Endothelial cell of umbilical vein (primary cell): ENCODE results near the gene SOX18. TPM values are rescaled to one million over a fixed set of nuclear protein-coding genes. Genes with fewer than 3 reads are reported as not detected.

Source experiments
- BruUV-seq: library from RNA; stranded (reverse); fragments of 400-500 nt; replicated peaks from 2 replicates; lab custom pipeline; 2021; lab: Mats Ljungman, UMichigan
- CTCF ChIA-PET: fragments of 300-600, 350-600 bp; sonication (Branson Sonifier 250); formaldehyde crosslinking; loops from one replicate; lab custom pipeline; 2021; ENCODE audit warnings: antibody characterized with exemption, inconsistent platforms; lab: Charles Lee
- POLR2A ChIA-PET: fragments of 300-600, 350-600 bp; sonication (Branson Sonifier 250); formaldehyde crosslinking; loops from one replicate; lab custom pipeline; 2021; ENCODE audit warnings: antibody characterized with exemption, inconsistent platforms; lab: Charles Lee
- DNase-seq: peaks from one replicate; pipeline ENCODE4 v3.0.0-alpha.2; 2011; ENCODE audit warnings: low read depth, low spot score
- FAIRE-seq: peaks from 2 replicates; lab custom pipeline; 2011; peaks lifted over from hg19 to GRCh38; lab: Jason Lieb, UNC
- H2AFZ ChIP-seq: 2 replicates; pipeline ENCODE4 v1.6.0; 2012; ENCODE audit warnings: low read depth, low read length, control low read depth, inconsistent platforms
- H3K27ac ChIP-seq: 2 replicates; pipeline ENCODE4 v1.5.1; 2011; ENCODE audit warnings: low read depth, mild to moderate bottlenecking, control low read depth, low read length, moderate library complexity; ENCODE audit not compliant: insufficient read depth
- H3K27me3 ChIP-seq, 2 experiments: 2 replicates each; pipeline versions ENCODE4 v1.6.0 to v1.6.1; 2011; ENCODE audit warnings: low read length in 2 of 2, mixed read lengths in 1 of 2; ENCODE audit not compliant: control insufficient read depth in 2 of 2, insufficient read depth in 2 of 2
- H3K36me3 ChIP-seq, 2 experiments: 2 replicates in 1 of 2; 3 replicates in 1 of 2; pipeline ENCODE4 v1.5.1; 2011; ENCODE audit warnings: low read length in 2 of 2, mild to moderate bottlenecking in 1 of 2, moderate library complexity in 1 of 2; ENCODE audit not compliant: control insufficient read depth in 2 of 2, insufficient read depth in 2 of 2; ENCODE audit errors: extremely low read depth in 1 of 2
- H3K4me1 ChIP-seq: 3 replicates; pipeline ENCODE4 v1.5.1; 2011; ENCODE audit warnings: mild to moderate bottlenecking, low read length; ENCODE audit not compliant: control insufficient read depth, insufficient read depth; ENCODE audit errors: extremely low read depth
- H3K4me2 ChIP-seq: 2 replicates; pipeline ENCODE4 v1.6.1; 2011; ENCODE audit warnings: low read length, control low read depth, mixed read lengths; ENCODE audit not compliant: insufficient read depth
- H3K4me3 ChIP-seq, 3 experiments: fragments of 200-600 bp in 1 of 3; sonication (generic), shearing (Covaris generic) in 1 of 3; replicated peaks in 1 of 3; 2 replicates each; pipeline ENCODE4 v1.5.1; 2011 to 2016; ENCODE audit warnings: control low read depth in 3 of 3, low read length in 3 of 3, mild to moderate bottlenecking in 2 of 3, inconsistent platforms in 1 of 3, low read depth in 1 of 3, moderate library complexity in 1 of 3; ENCODE audit not compliant: insufficient read depth in 1 of 3
- H3K79me2 ChIP-seq: 2 replicates; pipeline ENCODE4 v1.6.0; 2012; ENCODE audit warnings: low read length, inconsistent platforms; ENCODE audit not compliant: control insufficient read depth, insufficient read depth
- H3K9ac ChIP-seq: replicated peaks from 2 replicates; pipeline ENCODE3; 2011; ENCODE audit warnings: low read length, control low read depth; ENCODE audit not compliant: insufficient read depth; ENCODE audit errors: extremely low read depth
- H3K9me1 ChIP-seq: replicated peaks from 3 replicates; pipeline ENCODE4 v1.6.0; 2011; ENCODE audit warnings: mild to moderate bottlenecking, low read length; ENCODE audit not compliant: control insufficient read depth, insufficient read depth; ENCODE audit errors: extremely low read depth
- H3K9me3 ChIP-seq: replicated peaks from 2 replicates; pipeline ENCODE4 v1.5.1; 2012; ENCODE audit warnings: low read length, inconsistent platforms; ENCODE audit not compliant: control insufficient read depth, insufficient read depth
- H4K20me1 ChIP-seq: replicated peaks from 2 replicates; pipeline ENCODE3; 2011; ENCODE audit warnings: mild to moderate bottlenecking, low read length; ENCODE audit not compliant: control insufficient read depth, insufficient read depth; ENCODE audit errors: extremely low read depth
- GATA2 ChIP-seq: IDR thresholded peaks from 2 replicates; pipeline ENCODE4 v1.7.0; 2011; ENCODE audit warnings: low read depth, mild to moderate bottlenecking, moderate library complexity, mixed read lengths, low read length; ENCODE audit not compliant: insufficient read length, insufficient read depth
- POLR2A ChIP-seq: IDR thresholded peaks from 2 replicates; pipeline ENCODE4 v1.6.1; 2012; ENCODE audit warnings: low read depth, mild to moderate bottlenecking, control low read depth, low read length
- dilution Hi-C: fragments of 300-500 bp; cut with MboI; formaldehyde crosslinking; loops from one replicate; pipeline ENCODE4 v1.15.0; 2019; ENCODE audit warnings: low sequenced_read_pairs; ENCODE audit not compliant: extremely low pct_ligation_motif_present
- intact Hi-C: fragments of 100-400 bp; cut with micrococcal nuclease; formaldehyde crosslinking; loops from one replicate; pipeline ENCODE4 v1.10.0; 2022
- polyA plus RNA-seq, 4 experiments: library from polyadenylated mRNA; depleted of rRNA in 3 of 4; stranded (reverse) in 3 of 4; unstranded in 1 of 4; fragments of >200 nt; gene quantifications; 2 replicates each; pipeline versions ENCODE4 v1.2.1 to v1.2.3, GENCODE V29; 2011 to 2012; ENCODE audit warnings: missing spikeins in 1 of 4
- total RNA-seq: library from RNA; stranded (reverse); gene quantifications from 2 replicates; pipeline ENCODE4 v1.2.3, GENCODE V29; 2021
- TF ChIP-seq, protein P1 (sequence below), 2 donors: IDR thresholded peaks; 1 replicate in 1 of 2; 2 replicates in 1 of 2; pipeline ENCODE4 v1.5.1; 2011; ENCODE audit warnings: low read length in 2 of 2, mild to moderate bottlenecking in 2 of 2, moderate library complexity in 2 of 2, control low read depth in 1 of 2, inconsistent platforms in 1 of 2, low read depth in 1 of 2; ENCODE audit not compliant: insufficient read depth in 1 of 2; ENCODE audit errors: extremely low read depth in 1 of 2

The SOX18 gene
- total and polyA plus RNA-seq, 2 donors (not counting 3 experiments of a cell fraction or from before 2014, with no cell fraction given): 20.9 to 175 TPM

- H3K79me2 ChIP-seq: no peaks in the 10 kb centered on the region
Observed at GRCh38 chr20:64069209-64069613, 19.8 kb upstream of the SOX18 start.

More at GRCh38 chr20:64069209-64069613, 19.8 kb upstream of the SOX18 start:
- Histone ChIP-seq H3K36me3 (peaks cover 0 to 13% of the 10 kb centered on the region in 2 experiments), H2AFZ (no peak overlapping the region), H3K9ac (no peak overlapping the region), H3K4me3 (no peak overlapping the region), H3K9me3 (no peaks in the 10 kb centered on the region), H3K4me2 (no peak overlapping the region), H3K9me1 (no peaks in the 10 kb centered on the region), H3K27me3 (no peaks in the 10 kb centered on the region), H4K20me1 (no peaks in the 10 kb centered on the region), H3K4me1 (peaks cover 4% of the 10 kb centered on the region), H3K27ac (no peak overlapping the region)
- dilution Hi-C loops: no loop called here
- DNase-seq (no peak), FAIRE-seq (no peak)
- intact Hi-C loops: loop anchor here (1.0 to 10.0 kb wide), 2 partner anchors 30 to 56 kb away; no protein-coding TSS in a partner anchor
- TF ChIP-seq GATA2: no peak
- TF ChIP-seq, protein P1, sequence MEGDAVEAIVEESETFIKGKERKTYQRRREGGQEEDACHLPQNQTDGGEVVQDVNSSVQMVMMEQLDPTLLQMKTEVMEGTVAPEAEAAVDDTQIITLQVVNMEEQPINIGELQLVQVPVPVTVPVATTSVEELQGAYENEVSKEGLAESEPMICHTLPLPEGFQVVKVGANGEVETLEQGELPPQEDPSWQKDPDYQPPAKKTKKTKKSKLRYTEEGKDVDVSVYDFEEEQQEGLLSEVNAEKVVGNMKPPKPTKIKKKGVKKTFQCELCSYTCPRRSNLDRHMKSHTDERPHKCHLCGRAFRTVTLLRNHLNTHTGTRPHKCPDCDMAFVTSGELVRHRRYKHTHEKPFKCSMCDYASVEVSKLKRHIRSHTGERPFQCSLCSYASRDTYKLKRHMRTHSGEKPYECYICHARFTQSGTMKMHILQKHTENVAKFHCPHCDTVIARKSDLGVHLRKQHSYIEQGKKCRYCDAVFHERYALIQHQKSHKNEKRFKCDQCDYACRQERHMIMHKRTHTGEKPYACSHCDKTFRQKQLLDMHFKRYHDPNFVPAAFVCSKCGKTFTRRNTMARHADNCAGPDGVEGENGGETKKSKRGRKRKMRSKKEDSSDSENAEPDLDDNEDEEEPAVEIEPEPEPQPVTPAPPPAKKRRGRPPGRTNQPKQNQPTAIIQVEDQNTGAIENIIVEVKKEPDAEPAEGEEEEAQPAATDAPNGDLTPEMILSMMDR (IDR thresholded peaks at IDR 0.05; ENCODE audit: extremely low read depth in 1 of 2, insufficient read depth in 1 of 2, low read depth in 1 of 2, low read length in 2 of 2): no peak
- no peak for TF ChIP-seq POLR2A
- CTCF ChIA-PET: interaction anchor here (0.9 to 2.3 kb wide), 5 partner anchors 9 to 531 kb away, joined by 3 to 21 read pairs (median 4); no protein-coding TSS in a partner anchor
- no TSS peak for BruUV-seq
- POLR2A ChIA-PET: no interaction called here
